CD4-positive, CD25-positive, alpha-beta regulatory T cell (primary cell): ENCODE results near the gene INTS1. TPM values are rescaled to one million over a fixed set of nuclear protein-coding genes. Genes with fewer than 3 reads are reported as not detected.
"Not testable (repeated sequence)": the region's sequence is repeated elsewhere in the genome, so short reads cannot be mapped to it uniquely, and the experiment has no call there.

Source experiments
- ATAC-seq, 2 donors: fragments of 150-1000 bp; cut with Tn5 transposase; one replicate each; pipeline ENCODE4 v1.10.0; 2021; ENCODE audit warnings: low read depth in 2 of 2, moderate number of reproducible peaks in 2 of 2, moderate library complexity in 1 of 2
- DNase-seq, 3 donors: peaks; one replicate each; pipeline versions ENCODE4 v3.0.0 to v3.0.0-alpha.2; 2012 to 2022; ENCODE audit warnings: mixed read lengths in 1 of 3
- H3K27ac ChIP-seq: one replicate; pipeline ENCODE4 v1.7.0; 2013; ENCODE audit warnings: mild to moderate bottlenecking, low read length; ENCODE audit not compliant: insufficient read depth, poor library complexity, severe bottlenecking
- H3K27me3 ChIP-seq: one replicate; pipeline ENCODE4 v1.7.0; 2013; ENCODE audit warnings: low read length; ENCODE audit not compliant: control insufficient read depth, insufficient read depth
- H3K36me3 ChIP-seq: one replicate; pipeline ENCODE4 v1.7.0; 2013; ENCODE audit warnings: mild to moderate bottlenecking, low read length, moderate library complexity; ENCODE audit not compliant: control insufficient read depth, insufficient read depth
- H3K4me1 ChIP-seq: 2 replicates; pipeline ENCODE4 v1.7.0; 2013; ENCODE audit warnings: mild to moderate bottlenecking, low read length; ENCODE audit not compliant: insufficient read depth, control insufficient read depth, poor library complexity, severe bottlenecking
- H3K4me3 ChIP-seq: one replicate; pipeline ENCODE4 v1.7.0; 2013; ENCODE audit warnings: low read depth, mild to moderate bottlenecking, low read length, moderate library complexity
- H3K9me3 ChIP-seq, 2 experiments: 1 replicate in 1 of 2; 2 replicates in 1 of 2; pipeline ENCODE4 v1.7.0; 2013; ENCODE audit warnings: low read length in 2 of 2, mild to moderate bottlenecking in 1 of 2, moderate library complexity in 1 of 2; ENCODE audit not compliant: control insufficient read depth in 2 of 2
- H3K27ac Mint-ChIP-seq, 3 donors: one replicate each; pipeline ENCODE4 v1.8.0; 2020 to 2022; ENCODE audit warnings: mild to moderate bottlenecking in 3 of 3, mixed read lengths in 3 of 3, moderate library complexity in 2 of 3
- H3K27me3 Mint-ChIP-seq: one replicate; pipeline ENCODE4 v1.8.0; 2022; ENCODE audit warnings: mild to moderate bottlenecking, mixed read lengths
- H3K36me3 Mint-ChIP-seq: one replicate; pipeline ENCODE4 v1.8.0; 2020; ENCODE audit warnings: mixed read lengths
- H3K4me1 Mint-ChIP-seq, 4 donors: one replicate each; pipeline ENCODE4 v1.8.0; 2020 to 2022; ENCODE audit warnings: mixed read lengths in 4 of 4, mild to moderate bottlenecking in 1 of 4
- H3K4me3 Mint-ChIP-seq, 4 donors: one replicate each; pipeline ENCODE4 v1.8.0; 2020 to 2022; ENCODE audit warnings: mild to moderate bottlenecking in 4 of 4, mixed read lengths in 4 of 4, moderate library complexity in 3 of 4
- H3K9me3 Mint-ChIP-seq, 7 donors: one replicate each; pipeline ENCODE4 v1.8.0; 2020 to 2022; ENCODE audit warnings: mixed read lengths in 7 of 7, mild to moderate bottlenecking in 3 of 7, moderate library complexity in 2 of 7
- polyA plus RNA-seq, 4 donors: library from polyadenylated mRNA; unstranded; fragments of 300-500 nt; fragmentation: Illumina TruSeq; gene quantifications; one replicate each; pipeline ENCODE4 v1.2.3, GENCODE V29; 2021
- total RNA-seq: library from RNA; stranded (reverse); gene quantifications from one replicate; pipeline ENCODE4 v1.2.3, GENCODE V29; 2022

Gene INTS1
- total and polyA plus RNA-seq, 5 donors from 2014 or later = 8.5 to 107 (median 10.3) TPM

DNA sequence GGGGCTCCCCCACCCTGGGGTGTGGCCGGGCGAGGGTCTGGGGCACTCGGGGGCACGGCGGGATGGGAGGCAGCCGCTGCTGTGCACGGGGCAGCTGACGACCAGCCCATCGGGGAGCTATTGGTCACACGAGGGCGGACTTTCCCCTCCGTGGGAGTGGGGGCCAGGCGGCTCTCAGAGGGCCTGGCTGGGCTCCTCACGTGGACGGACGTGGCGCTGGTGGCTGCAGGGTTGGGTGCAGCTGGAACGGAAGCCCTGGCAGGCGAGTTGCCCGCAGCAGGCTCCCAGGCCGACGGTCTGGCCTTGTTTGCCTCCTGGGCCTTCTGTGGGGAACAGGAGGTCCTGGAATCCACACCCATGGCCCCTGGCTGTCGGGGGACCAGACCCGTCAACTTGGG, 59.3 kb downstream of the INTS1 start:
- no peak for ATAC-seq
- H3K36me3 ChIP-seq = no peaks in the 10 kb centered on the region
- no peak for DNase-seq
- no peak overlapping the region for H3K4me3 ChIP-seq
- H3K4me1 ChIP-seq = no peaks in the 10 kb centered on the region
- no peaks in the 10 kb centered on the region for H3K27me3 ChIP-seq
- no peak overlapping the region for H3K27ac ChIP-seq
- no peak overlapping the region for H3K4me3 Mint-ChIP-seq
- H3K4me1 Mint-ChIP-seq = no peaks in the 10 kb centered on the region
- no peaks in the 10 kb centered on the region for H3K27me3 Mint-ChIP-seq
- no peaks in the 10 kb centered on the region for H3K9me3 Mint-ChIP-seq
- H3K9me3 ChIP-seq = no peaks in the 10 kb centered on the region
- H3K36me3 Mint-ChIP-seq = no peaks in the 10 kb centered on the region
- H3K27ac Mint-ChIP-seq = no peak overlapping the region

DNA sequence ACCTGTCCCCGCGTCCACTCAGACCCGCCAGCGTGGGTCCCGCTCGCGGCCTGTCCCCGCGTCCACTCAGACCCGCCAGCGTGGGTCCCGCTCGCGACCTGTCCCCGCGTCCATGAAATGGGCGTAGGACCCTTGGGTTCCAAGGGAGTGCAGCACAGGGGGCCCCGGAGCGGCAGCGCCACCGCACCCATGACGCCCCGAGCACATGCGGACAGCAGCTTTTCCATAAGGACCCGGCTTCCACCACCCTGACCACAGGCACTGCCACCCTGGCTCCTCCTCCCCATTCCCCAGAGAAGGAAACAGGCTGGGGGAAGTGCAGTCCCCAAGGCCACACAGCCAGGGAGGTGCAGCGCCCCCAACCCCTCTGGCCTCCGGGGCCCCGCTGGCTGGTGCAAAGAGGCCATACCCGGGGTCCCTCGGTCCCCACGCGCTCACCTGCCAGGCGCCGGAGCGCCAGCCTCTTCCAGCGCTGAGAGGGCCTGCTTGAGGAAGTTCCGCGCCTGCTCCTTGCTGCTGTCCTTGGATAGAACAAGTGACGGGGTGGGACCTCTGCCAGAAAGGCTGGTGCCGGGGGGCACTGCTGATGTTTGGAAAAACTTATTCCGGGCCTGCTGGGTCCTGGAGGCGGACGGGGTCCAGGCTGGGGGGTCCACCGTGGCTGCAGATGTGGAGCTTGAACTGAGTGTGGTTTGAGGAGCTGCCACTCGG, 59.8 kb downstream of the INTS1 start:
- no peaks in the 10 kb centered on the region for H3K4me1 Mint-ChIP-seq
- Histone ChIP-seq H3K27me3 (no peaks in the 10 kb centered on the region), H3K36me3 (no peaks in the 10 kb centered on the region), H3K4me1 (no peaks in the 10 kb centered on the region), H3K9me3 (no peaks in the 10 kb centered on the region), H3K27ac (no peak overlapping the region), H3K4me3 (no peak overlapping the region)
- no peak overlapping the region for H3K4me3 Mint-ChIP-seq
- no peak for DNase-seq
- H3K36me3 Mint-ChIP-seq = no peaks in the 10 kb centered on the region
- no peaks in the 10 kb centered on the region for H3K9me3 Mint-ChIP-seq
- H3K27me3 Mint-ChIP-seq = no peaks in the 10 kb centered on the region
- H3K27ac Mint-ChIP-seq = no peak overlapping the region
- ATAC-seq = no peak

DNA sequence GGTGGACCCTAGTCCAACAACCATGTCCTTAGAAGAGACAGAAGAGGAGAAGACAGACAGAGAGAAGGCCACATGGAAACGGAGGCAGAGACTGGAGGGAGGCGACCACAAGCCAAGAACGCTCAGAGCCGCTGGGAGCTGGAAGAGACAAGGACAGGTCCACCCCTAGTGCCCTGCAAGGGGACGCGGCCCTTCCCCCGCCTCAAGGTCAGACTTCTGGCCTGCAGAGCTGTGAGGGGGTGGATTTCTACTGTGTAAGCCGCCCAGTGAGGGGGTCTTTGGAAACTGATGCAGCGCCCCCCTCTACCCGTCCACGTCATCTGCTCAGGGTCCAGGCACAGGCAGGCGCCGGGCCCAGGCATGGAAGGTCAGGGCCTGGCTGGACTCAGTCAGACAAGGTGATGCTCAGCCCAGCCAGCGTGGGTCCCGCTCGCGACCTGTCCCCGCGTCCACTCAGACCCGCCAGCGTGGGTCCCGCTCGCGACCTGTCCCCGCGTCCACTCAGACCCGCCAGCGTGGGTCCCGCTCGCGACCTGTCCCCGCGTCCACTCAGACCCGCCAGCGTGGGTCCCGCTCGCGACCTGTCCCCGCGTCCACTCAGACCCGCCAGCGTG, 60.5 kb downstream of the INTS1 start:
- H3K4me3 Mint-ChIP-seq, DNase-seq, H3K27me3 Mint-ChIP-seq, H3K27me3 ChIP-seq, H3K27ac Mint-ChIP-seq, ATAC-seq, H3K9me3 ChIP-seq, H3K4me3 ChIP-seq, H3K36me3 Mint-ChIP-seq, H3K4me1 ChIP-seq, H3K4me1 Mint-ChIP-seq, H3K36me3 ChIP-seq, H3K27ac ChIP-seq, H3K9me3 Mint-ChIP-seq: not testable (repeated sequence)

DNA sequence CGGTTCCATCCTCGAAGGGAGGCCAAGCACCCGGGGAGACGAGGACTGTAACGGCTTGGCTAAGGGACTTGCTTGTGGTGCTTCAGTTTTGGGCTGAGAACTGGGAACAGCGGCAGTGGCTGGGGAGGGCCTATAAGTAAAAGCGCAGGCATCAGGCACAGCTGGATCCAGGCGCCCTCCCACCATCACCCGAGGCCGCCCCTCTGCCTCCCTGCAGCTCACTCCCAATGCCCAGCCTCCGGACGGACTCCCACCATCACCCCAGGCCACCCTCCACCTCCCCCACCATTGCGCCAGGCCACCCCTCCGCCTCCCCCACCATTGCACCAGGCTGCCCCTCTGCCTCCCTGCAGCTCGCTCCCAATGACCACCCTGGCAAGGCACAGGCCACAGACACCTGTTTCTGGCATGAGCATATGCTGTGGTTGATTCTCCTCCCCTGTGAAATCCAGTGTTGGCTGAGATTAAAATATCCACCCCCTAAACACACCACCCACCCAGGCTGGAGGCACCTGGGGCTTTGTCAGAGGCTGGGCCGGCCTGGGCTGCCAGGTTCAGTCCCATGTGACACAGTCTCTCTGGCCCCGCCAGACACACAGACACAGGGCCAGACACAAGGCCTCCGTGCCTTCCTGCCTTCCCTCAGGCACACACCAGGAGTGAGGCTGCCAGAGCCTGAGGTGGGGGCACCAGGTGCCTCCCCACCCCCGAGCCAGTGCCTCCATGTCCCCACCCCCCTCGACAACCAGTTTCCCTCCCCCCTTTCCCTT, 61.6 kb downstream of the INTS1 start:
- H3K36me3 Mint-ChIP-seq = no peaks in the 10 kb centered on the region
- H3K27me3 ChIP-seq = no peaks in the 10 kb centered on the region
- H3K36me3 ChIP-seq = no peaks in the 10 kb centered on the region
- no peaks in the 10 kb centered on the region for H3K9me3 Mint-ChIP-seq
- H3K27me3 Mint-ChIP-seq = no peaks in the 10 kb centered on the region
- no peak overlapping the region for H3K4me3 ChIP-seq
- no peaks in the 10 kb centered on the region for H3K9me3 ChIP-seq
- no peaks in the 10 kb centered on the region for H3K4me1 Mint-ChIP-seq
- H3K4me3 Mint-ChIP-seq = no peak overlapping the region
- H3K27ac Mint-ChIP-seq = no peak overlapping the region
- DNase-seq = no peak
- no peak overlapping the region for H3K27ac ChIP-seq
- ATAC-seq = no peak
- H3K4me1 ChIP-seq = no peaks in the 10 kb centered on the region

DNA sequence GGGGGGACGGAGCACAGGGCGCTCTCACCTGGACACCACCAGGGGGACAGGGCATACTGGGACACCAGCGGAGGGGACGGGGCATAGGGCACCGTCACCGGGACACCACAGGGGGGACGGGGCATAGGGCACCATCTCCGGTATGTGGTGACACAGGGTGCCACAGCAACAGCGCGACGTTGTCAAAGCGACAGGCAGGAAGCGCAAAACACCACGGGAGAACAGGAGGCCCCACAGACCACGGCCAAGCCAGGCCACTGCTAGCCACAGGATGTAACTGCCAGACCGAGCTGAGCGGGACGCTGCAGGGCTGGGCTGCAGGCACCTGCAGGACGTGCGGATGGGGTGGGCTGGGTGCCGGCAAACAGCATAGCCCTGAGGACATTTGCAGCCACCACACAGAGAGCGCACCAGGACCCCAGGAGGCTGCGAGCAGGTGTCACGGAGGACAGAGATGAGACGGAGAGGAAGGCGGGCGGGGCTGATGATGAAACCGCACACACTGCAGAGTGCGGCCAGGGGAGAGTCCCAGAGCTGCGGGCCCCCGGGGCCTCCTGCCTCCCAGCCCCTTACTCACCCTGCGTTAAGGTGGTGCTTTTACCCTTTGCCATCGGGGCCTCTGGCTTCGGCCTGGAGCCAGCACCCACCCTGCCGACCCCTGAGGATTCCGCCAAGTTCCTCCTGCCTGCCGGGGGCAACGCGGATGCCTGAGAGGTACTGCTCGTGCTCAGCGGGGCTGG, 62.4 kb downstream of the INTS1 start:
- peak overlapping the region in 1 of 3 donors; percentile 67 for H3K27ac Mint-ChIP-seq
- H3K4me3 Mint-ChIP-seq = no peak overlapping the region
- H3K36me3 ChIP-seq = no peaks in the 10 kb centered on the region
- H3K27me3 ChIP-seq = no peaks in the 10 kb centered on the region
- H3K4me1 Mint-ChIP-seq = no peaks in the 10 kb centered on the region
- no peak for ATAC-seq
- H3K4me3 ChIP-seq = no peak overlapping the region
- DNase-seq = no peak
- no peak overlapping the region for H3K27ac ChIP-seq
- no peaks in the 10 kb centered on the region for H3K4me1 ChIP-seq
- H3K9me3 ChIP-seq = no peaks in the 10 kb centered on the region
- no peaks in the 10 kb centered on the region for H3K36me3 Mint-ChIP-seq
- no peaks in the 10 kb centered on the region for H3K27me3 Mint-ChIP-seq
- no peaks in the 10 kb centered on the region for H3K9me3 Mint-ChIP-seq

DNA sequence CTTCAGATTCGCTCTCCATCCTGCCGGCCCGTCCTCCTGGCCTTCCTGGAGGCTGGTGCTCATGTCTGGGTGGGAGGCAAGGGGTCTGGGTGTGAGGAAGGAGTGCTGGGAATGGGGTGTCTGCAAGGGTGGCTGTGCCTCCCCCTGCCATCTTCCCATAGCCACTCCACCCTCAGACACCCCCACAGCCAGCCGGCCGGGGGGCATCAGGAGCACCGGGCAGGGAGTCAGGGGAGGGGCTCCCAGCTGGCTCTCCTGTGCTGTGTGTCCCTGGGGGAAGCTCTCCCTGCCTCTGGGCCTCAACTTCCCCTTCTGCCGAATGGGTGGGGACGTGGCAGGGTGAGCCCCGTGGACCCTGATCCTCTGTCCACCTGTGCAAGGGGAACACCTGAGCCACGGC, 63.6 kb downstream of the INTS1 start:
- no peak overlapping the region for H3K27ac ChIP-seq
- Mint-ChIP-seq H3K4me3 (no peak overlapping the region), H3K36me3 (no peaks in the 10 kb centered on the region), H3K27me3 (no peaks in the 10 kb centered on the region), H3K4me1 (no peaks in the 10 kb centered on the region), H3K9me3 (no peaks in the 10 kb centered on the region), H3K27ac (no peak overlapping the region)
- H3K4me3 ChIP-seq = no peak overlapping the region
- DNase-seq = no peak
- no peaks in the 10 kb centered on the region for H3K27me3 ChIP-seq
- no peak for ATAC-seq
- H3K36me3 ChIP-seq = no peaks in the 10 kb centered on the region
- H3K9me3 ChIP-seq = no peaks in the 10 kb centered on the region
- no peaks in the 10 kb centered on the region for H3K4me1 ChIP-seq

DNA sequence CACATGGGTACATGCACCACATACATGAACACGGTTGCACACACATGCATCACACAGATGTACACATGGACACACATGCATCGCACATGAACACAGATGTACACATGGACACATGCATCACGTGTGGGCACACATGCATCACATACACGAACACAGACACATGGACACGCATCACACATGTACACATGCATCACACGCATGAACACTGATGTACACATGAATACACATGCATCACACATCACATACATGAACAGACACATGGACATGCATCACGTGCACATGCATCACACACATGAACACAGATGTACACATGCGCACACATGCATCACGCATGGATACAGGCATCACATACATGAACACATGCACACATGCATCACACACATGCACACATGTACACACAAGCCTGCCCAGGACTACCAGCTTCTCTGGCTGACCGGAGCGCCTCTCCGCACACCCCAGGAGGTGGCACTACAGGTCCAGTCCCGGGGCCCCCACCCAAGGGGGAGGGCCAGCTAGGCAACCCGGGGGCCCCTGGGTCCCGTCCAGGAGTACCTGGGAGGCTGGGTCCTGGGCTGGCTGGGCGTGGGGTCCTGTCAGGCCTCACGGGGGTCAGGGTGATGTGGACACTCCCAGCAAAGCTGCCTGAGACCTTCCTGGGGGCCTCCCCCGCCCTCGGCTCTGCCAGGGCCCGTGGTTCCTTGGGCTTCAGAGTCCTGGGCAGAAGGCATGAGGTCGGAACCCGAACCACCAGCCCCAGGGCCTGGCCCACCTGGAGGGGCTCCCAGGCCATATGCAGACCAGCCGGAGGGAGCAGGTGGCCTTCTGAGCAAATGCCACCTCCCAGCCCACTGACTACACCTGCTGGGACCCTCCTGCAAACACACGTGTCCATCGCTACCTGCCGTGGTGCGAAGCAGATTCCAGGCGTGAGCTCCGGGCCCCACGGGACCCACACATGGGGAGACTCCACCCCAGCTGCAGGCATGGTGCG, 64.5 kb downstream of the INTS1 start:
- Histone ChIP-seq H3K36me3 (no peaks in the 10 kb centered on the region), H3K4me3 (no peak overlapping the region), H3K9me3 (no peaks in the 10 kb centered on the region), H3K4me1 (no peaks in the 10 kb centered on the region), H3K27ac (no peak overlapping the region), H3K27me3 (no peaks in the 10 kb centered on the region)
- Mint-ChIP-seq H3K4me3 (no peak overlapping the region), H3K27ac (peak overlapping the region in 1 of 3 donors; percentile 52), H3K9me3 (no peaks in the 10 kb centered on the region), H3K27me3 (no peaks in the 10 kb centered on the region), H3K36me3 (no peaks in the 10 kb centered on the region), H3K4me1 (no peaks in the 10 kb centered on the region)
- ATAC-seq = no peak
- no peak for DNase-seq
